Natural killer cell (primary cell): Measurements from ENCODE around the gene CDCA3. TPM values are rescaled to one million over a fixed set of nuclear protein-coding genes. Genes with fewer than 3 reads are reported as not detected.

Experiments used
- ATAC-seq, 3 donors: fragments of 150-1000 bp in 2 of 3; fragments of 200-7000 bp in 1 of 3; cut with Tn5 transposase; 1 replicate in 1 of 3; 2 replicates in 2 of 3; pipeline ENCODE4 v1.10.0; 2021; ENCODE audit warnings: mild to moderate bottlenecking in 2 of 3, moderate library complexity in 2 of 3
- DNase-seq, 2 donors: peaks; one replicate each; pipeline versions ENCODE4 v3.0.0 to v3.0.0-alpha.2; 2013 to 2021; ENCODE audit warnings: mixed read lengths in 1 of 2
- H3K27ac ChIP-seq: one replicate; pipeline ENCODE4 v1.5.1; 2013; ENCODE audit warnings: mild to moderate bottlenecking, low read length
- H3K27me3 ChIP-seq: one replicate; pipeline ENCODE4 v1.6.1; 2013; ENCODE audit warnings: low read length; ENCODE audit not compliant: control insufficient read depth, insufficient read depth
- H3K36me3 ChIP-seq: one replicate; pipeline ENCODE4 v1.6.1; 2013; ENCODE audit warnings: low read length; ENCODE audit not compliant: control insufficient read depth, insufficient read depth
- H3K4me1 ChIP-seq: one replicate; pipeline ENCODE4 v1.6.1; 2013; ENCODE audit warnings: low read length; ENCODE audit not compliant: control insufficient read depth, insufficient read depth
- H3K4me3 ChIP-seq: one replicate; pipeline ENCODE4 v1.5.1; 2013; ENCODE audit warnings: low read length
- H3K9me3 ChIP-seq: one replicate; pipeline ENCODE4 v1.6.1; 2013; ENCODE audit warnings: low read length; ENCODE audit not compliant: control insufficient read depth, insufficient read depth
- H3K27ac Mint-ChIP-seq, 2 donors: one replicate each; pipeline ENCODE4 v1.8.0; 2022; ENCODE audit warnings: mild to moderate bottlenecking in 2 of 2, mixed read lengths in 2 of 2, moderate library complexity in 1 of 2
- H3K27me3 Mint-ChIP-seq, 2 donors: one replicate each; pipeline ENCODE4 v1.8.0; 2022; ENCODE audit warnings: low read depth in 2 of 2, mixed read lengths in 2 of 2
- H3K36me3 Mint-ChIP-seq: one replicate; pipeline ENCODE4 v1.8.0; 2022; ENCODE audit warnings: mixed read lengths
- H3K4me1 Mint-ChIP-seq, 2 donors: one replicate each; pipeline ENCODE4 v1.8.0; 2022; ENCODE audit warnings: mixed read lengths in 2 of 2
- H3K4me3 Mint-ChIP-seq: one replicate; pipeline ENCODE4 v1.8.0; 2022; ENCODE audit warnings: mild to moderate bottlenecking, moderate library complexity, mixed read lengths
- H3K9me3 Mint-ChIP-seq, 2 donors: one replicate each; pipeline ENCODE4 v1.8.0; 2022; ENCODE audit warnings: mixed read lengths in 2 of 2
- WGBS: methylation state at CpG from one replicate; pipeline ENCODE4 v1.1.7; 2013; ENCODE audit warnings: missing lambda C conversion rate; ENCODE audit not compliant: insufficient coverage; 5-methylcytosine and 5-hydroxymethylcytosine counted together
- intact Hi-C: fragments of 100-400 bp; cut with micrococcal nuclease; formaldehyde crosslinking; loops from one replicate; pipeline ENCODE4 v1.14.2; 2022
- total RNA-seq, 4 donors: library from RNA; stranded (reverse); fragments of 120-200 nt in 1 of 4; gene quantifications; one replicate each; pipeline versions ENCODE4 v1.2.3 to v1.2.4, GENCODE V29; 2013 to 2022
- TF ChIP-seq, protein P1 (sequence below): fragments of 200-600 bp; IDR thresholded peaks from one replicate; pipeline ENCODE4 v1.8.0; 2022; ENCODE audit warnings: antibody characterized with exemption

Gene CDCA3
- total RNA-seq, 3 donors from 2014 or later (not counting 1 experiment from before 2014, with no cell fraction given), result 1.4 to 3.3 (median 1.4) TPM

DNA sequence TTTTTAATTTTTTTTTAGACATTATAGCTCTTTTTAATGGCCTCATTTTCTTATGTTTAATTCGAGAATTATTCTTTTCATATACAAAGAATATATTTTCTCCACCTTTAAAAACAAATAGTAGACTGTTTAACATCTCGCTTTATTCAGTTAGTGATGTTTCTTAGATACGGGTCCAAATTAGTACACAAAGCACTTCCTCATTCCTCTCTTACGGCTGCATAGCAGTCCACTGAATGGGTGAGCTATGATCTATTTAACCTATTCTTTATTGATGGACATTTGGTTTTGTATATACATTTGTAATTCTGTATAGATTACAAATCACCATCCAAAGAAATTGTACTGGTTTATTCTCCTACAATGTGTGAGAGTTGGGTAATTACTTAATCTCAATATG is 37.7 kb downstream of the CDCA3 start:
- TF ChIP-seq, protein P1, sequence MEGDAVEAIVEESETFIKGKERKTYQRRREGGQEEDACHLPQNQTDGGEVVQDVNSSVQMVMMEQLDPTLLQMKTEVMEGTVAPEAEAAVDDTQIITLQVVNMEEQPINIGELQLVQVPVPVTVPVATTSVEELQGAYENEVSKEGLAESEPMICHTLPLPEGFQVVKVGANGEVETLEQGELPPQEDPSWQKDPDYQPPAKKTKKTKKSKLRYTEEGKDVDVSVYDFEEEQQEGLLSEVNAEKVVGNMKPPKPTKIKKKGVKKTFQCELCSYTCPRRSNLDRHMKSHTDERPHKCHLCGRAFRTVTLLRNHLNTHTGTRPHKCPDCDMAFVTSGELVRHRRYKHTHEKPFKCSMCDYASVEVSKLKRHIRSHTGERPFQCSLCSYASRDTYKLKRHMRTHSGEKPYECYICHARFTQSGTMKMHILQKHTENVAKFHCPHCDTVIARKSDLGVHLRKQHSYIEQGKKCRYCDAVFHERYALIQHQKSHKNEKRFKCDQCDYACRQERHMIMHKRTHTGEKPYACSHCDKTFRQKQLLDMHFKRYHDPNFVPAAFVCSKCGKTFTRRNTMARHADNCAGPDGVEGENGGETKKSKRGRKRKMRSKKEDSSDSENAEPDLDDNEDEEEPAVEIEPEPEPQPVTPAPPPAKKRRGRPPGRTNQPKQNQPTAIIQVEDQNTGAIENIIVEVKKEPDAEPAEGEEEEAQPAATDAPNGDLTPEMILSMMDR, result no peak
- Histone ChIP-seq H3K36me3 (no peaks in the 10 kb centered on the region), H3K27me3 (no peaks in the 10 kb centered on the region), H3K9me3 (no peaks in the 10 kb centered on the region), H3K4me1 (no peaks in the 10 kb centered on the region), H3K4me3 (no peak overlapping the region), H3K27ac (no peak overlapping the region)
- no CpG with 5 or more reads among the region's 4 CpGs for WGBS
- Mint-ChIP-seq H3K27ac (no peak overlapping the region), H3K4me1 (no peaks in the 10 kb centered on the region), H3K4me3 (no peak overlapping the region), H3K36me3 (no peaks in the 10 kb centered on the region), H3K27me3 (peaks cover 0 to 19% of the 10 kb centered on the region in 2 donors), H3K9me3 (no peaks in the 10 kb centered on the region)
- intact Hi-C loops, result no loop called here
- DNase-seq, result no peak
- ATAC-seq, result no peak

DNA sequence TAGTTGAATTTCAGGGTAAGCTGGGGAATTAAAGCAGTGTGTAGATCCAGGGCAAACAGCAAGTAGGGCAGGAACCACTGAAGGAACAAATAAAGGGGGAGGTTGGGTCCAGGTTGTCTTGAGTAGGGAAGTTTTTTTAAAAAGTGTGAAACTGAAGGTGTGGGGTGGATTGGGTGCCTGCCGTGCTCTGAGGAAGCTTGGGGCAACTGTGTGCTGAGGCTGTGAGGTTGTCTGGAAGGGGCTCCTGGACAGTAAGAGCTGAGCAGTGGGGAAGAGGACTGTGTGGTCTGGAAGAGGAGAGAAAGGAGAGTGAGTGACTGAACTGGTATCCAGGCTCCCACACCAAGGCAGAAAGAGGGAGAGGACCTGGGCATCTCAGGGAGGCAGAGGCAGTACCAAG is 40.3 kb downstream of the CDCA3 start:
- Histone ChIP-seq H3K27me3 (no peaks in the 10 kb centered on the region), H3K4me3 (no peak overlapping the region), H3K4me1 (no peaks in the 10 kb centered on the region), H3K36me3 (no peaks in the 10 kb centered on the region), H3K27ac (no peak overlapping the region), H3K9me3 (no peaks in the 10 kb centered on the region)
- Mint-ChIP-seq H3K27me3 (peaks cover 3 to 16% of the 10 kb centered on the region in 2 donors), H3K4me1 (no peaks in the 10 kb centered on the region), H3K36me3 (no peaks in the 10 kb centered on the region), H3K27ac (no peak overlapping the region), H3K9me3 (no peaks in the 10 kb centered on the region), H3K4me3 (no peak overlapping the region)
- TF ChIP-seq, protein P1, result no peak
- 76% methylated on average over 1 of the region's 1 CpG for WGBS
- ATAC-seq (no peak), DNase-seq (no peak)
- intact Hi-C loops, result no loop called here

DNA sequence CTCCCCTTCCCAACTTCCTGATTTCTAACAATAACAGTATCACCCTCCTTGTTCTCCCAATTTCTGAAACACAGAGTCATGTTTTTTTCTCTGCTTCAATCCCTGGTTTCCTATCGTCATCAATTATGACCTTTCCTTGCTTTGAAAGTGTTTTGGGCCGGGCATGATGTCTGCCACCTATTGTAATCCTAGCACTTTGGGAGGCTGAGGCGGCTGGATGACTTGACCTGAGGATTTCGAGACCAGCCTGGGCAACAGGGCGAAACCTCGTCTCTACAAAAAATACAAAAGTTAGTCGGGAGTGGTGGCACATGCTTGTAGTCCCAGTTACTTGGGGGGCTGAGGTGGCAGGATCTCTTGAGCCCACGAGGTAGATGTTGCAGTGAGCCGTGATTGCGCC is 42.0 kb downstream of the CDCA3 start:
- H3K27ac Mint-ChIP-seq, result no peak overlapping the region
- no peaks in the 10 kb centered on the region for H3K4me1 Mint-ChIP-seq
- no peaks in the 10 kb centered on the region for H3K9me3 Mint-ChIP-seq
- no peaks in the 10 kb centered on the region for H3K36me3 Mint-ChIP-seq
- intact Hi-C loops, result no loop called here
- H3K4me3 Mint-ChIP-seq, result no peak overlapping the region
- H3K4me3 ChIP-seq, result no peak overlapping the region
- 90% methylated on average over 10 of the region's 10 CpGs for WGBS
- H3K4me1 ChIP-seq, result no peaks in the 10 kb centered on the region
- no peaks in the 10 kb centered on the region for H3K9me3 ChIP-seq
- no peaks in the 10 kb centered on the region for H3K36me3 ChIP-seq
- TF ChIP-seq, protein P1, result no peak
- H3K27ac ChIP-seq, result no peak overlapping the region
- ATAC-seq (no peak), DNase-seq (no peak)
- H3K27me3 ChIP-seq, result no peaks in the 10 kb centered on the region
- peaks cover 6 to 18% of the 10 kb centered on the region in 2 donors for H3K27me3 Mint-ChIP-seq

DNA sequence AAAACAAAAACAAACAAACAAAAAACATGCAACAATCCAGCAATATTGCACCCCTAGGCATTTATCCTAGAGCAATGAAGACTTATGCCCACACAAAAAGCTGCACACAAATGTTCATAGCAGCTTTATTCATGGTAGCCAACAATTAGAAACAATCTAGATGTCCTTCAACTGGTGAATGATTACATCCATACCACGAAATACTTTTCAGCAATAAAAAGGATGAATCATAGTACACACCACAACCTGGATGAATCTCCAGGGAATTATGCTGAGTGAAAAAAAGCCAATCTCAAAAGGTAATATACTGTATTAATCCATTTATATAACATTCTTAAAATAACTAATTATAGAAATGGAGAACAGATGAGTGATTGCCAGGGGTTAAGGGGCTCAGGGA is 43.9 kb downstream of the CDCA3 start:
- WGBS, result no CpG with 5 or more reads among the region's 1 CpG
- intact Hi-C loops, result no loop called here
- Mint-ChIP-seq H3K27ac (no peak overlapping the region), H3K9me3 (no peaks in the 10 kb centered on the region), H3K36me3 (no peaks in the 10 kb centered on the region), H3K27me3 (peaks cover 6 to 14% of the 10 kb centered on the region in 2 donors), H3K4me1 (no peaks in the 10 kb centered on the region), H3K4me3 (no peak overlapping the region)
- Histone ChIP-seq H3K27me3 (no peaks in the 10 kb centered on the region), H3K4me3 (no peak overlapping the region), H3K27ac (no peak overlapping the region), H3K36me3 (no peaks in the 10 kb centered on the region), H3K9me3 (no peaks in the 10 kb centered on the region), H3K4me1 (no peaks in the 10 kb centered on the region)
- DNase-seq (no peak), ATAC-seq (no peak)
- TF ChIP-seq, protein P1, result no peak
